ENCODE measurements around the gene TREM1. TPM values are rescaled to one million over a fixed set of nuclear protein-coding genes. Genes with fewer than 3 reads are reported as not detected.

The TREM1 gene
- total and polyA plus RNA-seq, 2 donors (not counting 3 experiments of a cell fraction or from before 2014, with no cell fraction given), result not detected

GRCh38 chr6:41335943-41336342, 49.5 kb upstream of the TREM1 start:
- intact Hi-C loops (cut with micrococcal nuclease), result no loop called here
- DNase-seq (ENCODE audit: low read depth, low spot score) (no peak), FAIRE-seq (no peak)
- no peaks in the 10 kb centered on the region for H3K79me2 ChIP-seq (ENCODE audit: control insufficient read depth, insufficient read depth, low read length)
- H3K36me3 ChIP-seq (ENCODE audit: control insufficient read depth in 2 of 2, extremely low read depth in 1 of 2, insufficient read depth in 2 of 2, low read length in 2 of 2), result no peaks in the 10 kb centered on the region
- no peaks in the 10 kb centered on the region for H4K20me1 ChIP-seq (replicated peaks; ENCODE audit: control insufficient read depth, extremely low read depth, insufficient read depth, low read length)
- no peak overlapping the region for H3K4me3 ChIP-seq (replicated peaks in 1 of 3; ENCODE audit: insufficient read depth in 1 of 3, low read depth in 1 of 3, low read length in 3 of 3)
- no peaks in the 10 kb centered on the region for H3K4me1 ChIP-seq (ENCODE audit: control insufficient read depth, extremely low read depth, insufficient read depth, low read length)
- no peak for TF ChIP-seq GATA2 (IDR thresholded peaks at IDR 0.05; ENCODE audit: insufficient read depth, insufficient read length, low read depth, low read length)
- TF ChIP-seq POLR2AphosphoS5 (IDR thresholded peaks at IDR 0.05; ENCODE audit: insufficient read depth, low read depth, low read length), result no peak
- TF ChIP-seq MAX (IDR thresholded peaks at IDR 0.05; ENCODE audit: insufficient read depth, insufficient read length), result no peak
- TF ChIP-seq POLR2A (IDR thresholded peaks at IDR 0.05; ENCODE audit: low read depth, low read length), result no peak
- no peak for TF ChIP-seq CTCF (IDR thresholded peaks at IDR 0.05; ENCODE audit: extremely low read depth in 1 of 2, insufficient read depth in 1 of 2, low read depth in 1 of 2, low read length in 2 of 2)
- no peak for TF ChIP-seq MYC (IDR thresholded peaks at IDR 0.05; ENCODE audit: low read depth, low read length)
- no peak for TF ChIP-seq JUN (IDR thresholded peaks at IDR 0.05; ENCODE audit: borderline replicate concordance, insufficient read depth, insufficient read length, low read depth)
- TF ChIP-seq EZH2 (IDR thresholded peaks at IDR 0.05; ENCODE audit: borderline replicate concordance, low read depth, low read length, severe bottlenecking), result no peak
- TF ChIP-seq FOS (IDR thresholded peaks at IDR 0.05; ENCODE audit: borderline replicate concordance, insufficient read depth, low read length), result no peak
- peaks cover 0 to 6% of the 10 kb centered on the region in 2 experiments for H3K27me3 ChIP-seq (ENCODE audit: control insufficient read depth in 2 of 2, insufficient read depth in 2 of 2, low read length in 2 of 2)
- dilution Hi-C loops (cut with MboI; ENCODE audit: extremely low pct_ligation_motif_present, low sequenced_read_pairs), result no loop called here
- POLR2A ChIA-PET, result no interaction called here
- no peak overlapping the region for H3K9ac ChIP-seq (replicated peaks; ENCODE audit: extremely low read depth, insufficient read depth, low read length)
- no peak overlapping the region for H3K27ac ChIP-seq (ENCODE audit: insufficient read depth, low read depth, low read length)
- CTCF ChIA-PET, result no interaction called here
- H2AFZ ChIP-seq (ENCODE audit: low read depth, low read length), result no peak overlapping the region
- H3K4me2 ChIP-seq (ENCODE audit: insufficient read depth, low read length), result no peak overlapping the region
- H3K9me3 ChIP-seq (replicated peaks; ENCODE audit: control insufficient read depth, insufficient read depth, low read length), result no peaks in the 10 kb centered on the region
- H3K9me1 ChIP-seq (replicated peaks; ENCODE audit: control insufficient read depth, extremely low read depth, insufficient read depth, low read length), result no peaks in the 10 kb centered on the region
- no TSS peak for BruUV-seq (replicated peaks)

Measured in endothelial cell of umbilical vein (primary cell).